Osteoblast (primary cell): ENCODE measurements around the gene PASK. TPM values are rescaled to one million over a fixed set of nuclear protein-coding genes. Genes with fewer than 3 reads are reported as not detected.

Experiments used
- DNase-seq: peaks from one replicate; pipeline ENCODE4 v3.0.0; 2011; ENCODE audit warnings: low spot score, mixed read lengths; ENCODE audit not compliant: insufficient read length; ENCODE audit errors: missing footprints
- H2AFZ ChIP-seq: 2 replicates; pipeline ENCODE4 v1.6.0; 2011; ENCODE audit warnings: mild to moderate bottlenecking, low read length
- H3K27ac ChIP-seq: 2 replicates; pipeline ENCODE4 v1.5.1; 2011; ENCODE audit warnings: mild to moderate bottlenecking, low read depth, low read length, moderate library complexity
- H3K27me3 ChIP-seq: 2 replicates; pipeline ENCODE4 v1.6.0; 2012; ENCODE audit warnings: mild to moderate bottlenecking, control low read depth, inconsistent platforms, low read length, moderate library complexity; ENCODE audit not compliant: insufficient read depth
- H3K36me3 ChIP-seq: 2 replicates; pipeline ENCODE4 v1.5.1; 2011; ENCODE audit warnings: mild to moderate bottlenecking, low read length, control low read depth, moderate library complexity; ENCODE audit not compliant: insufficient read depth
- H3K4me1 ChIP-seq: 2 replicates; pipeline ENCODE4 v1.5.1; 2011; ENCODE audit warnings: mild to moderate bottlenecking, low read length, control low read depth, moderate library complexity; ENCODE audit not compliant: insufficient read depth
- H3K4me2 ChIP-seq: 2 replicates; pipeline ENCODE4 v1.6.0; 2011; ENCODE audit warnings: mild to moderate bottlenecking, low read length; ENCODE audit not compliant: insufficient read depth
- H3K4me3 ChIP-seq: fragments of 200-600 bp; sonication (generic); 3 replicates; pipeline ENCODE4 v1.5.1; 2012; ENCODE audit warnings: mild to moderate bottlenecking, low read length, inconsistent platforms; ENCODE audit not compliant: insufficient read depth
- H3K79me2 ChIP-seq: 2 replicates; pipeline ENCODE4 v1.6.0; 2012; ENCODE audit warnings: mild to moderate bottlenecking, low read length, control low read depth, inconsistent platforms; ENCODE audit not compliant: insufficient read depth
- H3K9me3 ChIP-seq: 2 replicates; pipeline ENCODE4 v1.5.1; 2011; ENCODE audit warnings: low read depth, low read length, control low read depth
- H4K20me1 ChIP-seq: 2 replicates; pipeline ENCODE4 v1.6.0; 2012; ENCODE audit warnings: mild to moderate bottlenecking, low read length, control low read depth; ENCODE audit not compliant: insufficient read depth
- CTCF ChIP-seq: IDR thresholded peaks from 2 replicates; pipeline ENCODE4 v1.5.1; 2011; ENCODE audit warnings: mild to moderate bottlenecking, low read depth, low read length, moderate library complexity; ENCODE audit errors: extremely low read depth
- total RNA-seq: library from RNA; depleted of rRNA; stranded (reverse); fragments of >200 nt; gene quantifications from 2 replicates; pipeline ENCODE4 v1.2.3, GENCODE V29; 2012

Gene PASK
- total RNA-seq, 1 donor: 5.8 TPM

- H3K9me3 ChIP-seq: no peaks in the 10 kb centered on the region
Observed at GRCh38 chr2:241082341-241083090, 66.8 kb downstream of the PASK start.

GRCh38 chr2:241081643-241082340, 67.5 kb downstream of the PASK start:
- H3K27me3 ChIP-seq: no peaks in the 10 kb centered on the region
- no peaks in the 10 kb centered on the region for H3K79me2 ChIP-seq
- no peak overlapping the region for H3K27ac ChIP-seq
- TF ChIP-seq CTCF: no peak
- no peak for DNase-seq
- H2AFZ ChIP-seq: no peak overlapping the region
- no peaks in the 10 kb centered on the region for H3K4me1 ChIP-seq
- peaks cover 15% of the 10 kb centered on the region for H3K36me3 ChIP-seq
- H4K20me1 ChIP-seq: peaks cover 3% of the 10 kb centered on the region
- no peak overlapping the region for H3K4me3 ChIP-seq
- no peak overlapping the region for H3K4me2 ChIP-seq
- H3K9me3 ChIP-seq: no peaks in the 10 kb centered on the region

More at GRCh38 chr2:241082341-241083090, 66.8 kb downstream of the PASK start:
- Histone ChIP-seq H3K4me3 (no peak overlapping the region), H3K79me2 (no peaks in the 10 kb centered on the region), H3K27ac (no peak overlapping the region), H3K4me1 (no peaks in the 10 kb centered on the region), H4K20me1 (peaks cover 3% of the 10 kb centered on the region), H3K27me3 (no peaks in the 10 kb centered on the region), H2AFZ (no peak overlapping the region), H3K36me3 (peaks cover 22% of the 10 kb centered on the region), H3K4me2 (no peak overlapping the region)
- TF ChIP-seq CTCF: no peak
- no peak for DNase-seq

- Histone ChIP-seq H3K79me2 (no peaks in the 10 kb centered on the region), H4K20me1 (peaks cover 3% of the 10 kb centered on the region), H2AFZ (no peak overlapping the region), H3K4me3 (no peak overlapping the region), H3K27me3 (no peaks in the 10 kb centered on the region), H3K4me2 (no peak overlapping the region), H3K36me3 (peaks cover 9% of the 10 kb centered on the region), H3K9me3 (no peaks in the 10 kb centered on the region), H3K27ac (no peak overlapping the region), H3K4me1 (no peaks in the 10 kb centered on the region)
- no peak for TF ChIP-seq CTCF
- no peak for DNase-seq
Observed at GRCh38 chr2:241081190-241081642, 68.1 kb downstream of the PASK start.
